Measurements from ENCODE around the gene PRRC2B. TPM values are rescaled to one million over a fixed set of nuclear protein-coding genes. Genes with fewer than 3 reads are reported as not detected.

Gene PRRC2B
- total and polyA plus RNA-seq, 4 donors: 39.4 to 171 (median 91.4) TPM

GRCh38 chr9:131477816-131478419 is 84.0 kb downstream of the PRRC2B start:
- Histone ChIP-seq H3K9me3 (ENCODE audit: control insufficient read depth in 4 of 4, insufficient read depth in 3 of 4, low read length in 3 of 4) (no peaks in the 10 kb centered on the region), H3K27me3 (ENCODE audit: control insufficient read depth in 3 of 3, insufficient read depth in 3 of 3, low read length in 2 of 3) (no peaks in the 10 kb centered on the region), H3K9ac (ENCODE audit: insufficient read depth in 1 of 2, low read length in 2 of 2) (no peak overlapping the region), H3K36me3 (ENCODE audit: control insufficient read depth in 4 of 4, insufficient read depth in 4 of 4, low read length in 4 of 4) (peaks cover 22 to 89% (median 68%) of the 10 kb centered on the region in 4 donors), H3K27ac (ENCODE audit: low read depth in 1 of 2, low read length in 1 of 2) (no peak overlapping the region), H3K4me3 (no peak overlapping the region), H3K4me1 (ENCODE audit: control insufficient read depth in 5 of 5, insufficient read depth in 5 of 5, low read length in 5 of 5) (no peaks in the 10 kb centered on the region)
- no peak for ATAC-seq (ENCODE audit: insufficient read depth, low FRiP score)
- WGBS, 2 donors: 94 to 95% methylated on average over 19 of the region's 19 CpGs
- TF ChIP-seq CTCF (IDR thresholded peaks at IDR 0.05; ENCODE audit: control extremely low read depth, extremely low read depth): no peak
- no peak for DNase-seq

GRCh38 chr9:131478421-131478868 is 84.6 kb downstream of the PRRC2B start:
- Histone ChIP-seq H3K4me3 (no peak overlapping the region), H3K4me1 (ENCODE audit: control insufficient read depth in 5 of 5, insufficient read depth in 5 of 5, low read length in 5 of 5) (no peaks in the 10 kb centered on the region), H3K27me3 (ENCODE audit: control insufficient read depth in 3 of 3, insufficient read depth in 3 of 3, low read length in 2 of 3) (no peaks in the 10 kb centered on the region), H3K9me3 (ENCODE audit: control insufficient read depth in 4 of 4, insufficient read depth in 3 of 4, low read length in 3 of 4) (no peaks in the 10 kb centered on the region), H3K9ac (ENCODE audit: insufficient read depth in 1 of 2, low read length in 2 of 2) (no peak overlapping the region), H3K27ac (ENCODE audit: low read depth in 1 of 2, low read length in 1 of 2) (no peak overlapping the region), H3K36me3 (ENCODE audit: control insufficient read depth in 4 of 4, insufficient read depth in 4 of 4, low read length in 4 of 4) (peaks cover 22 to 89% (median 67%) of the 10 kb centered on the region in 4 donors)
- TF ChIP-seq CTCF (IDR thresholded peaks at IDR 0.05; ENCODE audit: control extremely low read depth, extremely low read depth): no peak
- DNase-seq (peak; percentile 29 to 34 (median 31)), ATAC-seq (ENCODE audit: insufficient read depth, low FRiP score) (no peak)
- 61% methylated on average over 12 of the region's 12 CpGs for WGBS, 2 donors

GRCh38 chr9:131478911-131479310 is 85.0 kb downstream of the PRRC2B start:
- no peaks in the 10 kb centered on the region for H3K9me3 ChIP-seq (ENCODE audit: control insufficient read depth in 4 of 4, insufficient read depth in 3 of 4, low read length in 3 of 4)
- no peaks in the 10 kb centered on the region for H3K27me3 ChIP-seq (ENCODE audit: control insufficient read depth in 3 of 3, insufficient read depth in 3 of 3, low read length in 2 of 3)
- no peaks in the 10 kb centered on the region for H3K4me1 ChIP-seq (ENCODE audit: control insufficient read depth in 5 of 5, insufficient read depth in 5 of 5, low read length in 5 of 5)
- ATAC-seq (ENCODE audit: insufficient read depth, low FRiP score): no peak
- 90 to 92% methylated on average over 10 of the region's 10 CpGs for WGBS, 2 donors
- H3K27ac ChIP-seq (ENCODE audit: low read depth in 1 of 2, low read length in 1 of 2): no peak overlapping the region
- no peak overlapping the region for H3K4me3 ChIP-seq
- peaks cover 23 to 87% (median 68%) of the 10 kb centered on the region in 4 donors for H3K36me3 ChIP-seq (ENCODE audit: control insufficient read depth in 4 of 4, insufficient read depth in 4 of 4, low read length in 4 of 4)
- no peak overlapping the region for H3K9ac ChIP-seq (ENCODE audit: insufficient read depth in 1 of 2, low read length in 2 of 2)
- no peak for TF ChIP-seq CTCF (IDR thresholded peaks at IDR 0.05; ENCODE audit: control extremely low read depth, extremely low read depth)
- no peak for DNase-seq

- H3K27ac ChIP-seq (ENCODE audit: low read depth in 1 of 2, low read length in 1 of 2): no peak overlapping the region
- no peak overlapping the region for H3K4me3 ChIP-seq
- H3K4me1 ChIP-seq (ENCODE audit: control insufficient read depth in 5 of 5, insufficient read depth in 5 of 5, low read length in 5 of 5): no peaks in the 10 kb centered on the region
- no peak overlapping the region for H3K9ac ChIP-seq (ENCODE audit: insufficient read depth in 1 of 2, low read length in 2 of 2)
- WGBS, 2 donors: 96 to 97% methylated on average over 1 of the region's 1 CpG
- TF ChIP-seq CTCF (IDR thresholded peaks at IDR 0.05; ENCODE audit: control extremely low read depth, extremely low read depth): no peak
- DNase-seq (no peak), ATAC-seq (ENCODE audit: insufficient read depth, low FRiP score) (no peak)
- no peaks in the 10 kb centered on the region for H3K27me3 ChIP-seq (ENCODE audit: control insufficient read depth in 3 of 3, insufficient read depth in 3 of 3, low read length in 2 of 3)
- H3K9me3 ChIP-seq (ENCODE audit: control insufficient read depth in 4 of 4, insufficient read depth in 3 of 4, low read length in 3 of 4): no peaks in the 10 kb centered on the region
- H3K36me3 ChIP-seq (ENCODE audit: control insufficient read depth in 4 of 4, insufficient read depth in 4 of 4, low read length in 4 of 4): peaks cover 25 to 89% (median 78%) of the 10 kb centered on the region in 4 donors
Observed at GRCh38 chr9:131480258-131480657, 86.4 kb downstream of the PRRC2B start.
